Esophagus (tissue), 2 donors: ENCODE data around the gene TUFT1. TPM values are rescaled to one million over a fixed set of nuclear protein-coding genes. Genes with fewer than 3 reads are reported as not detected.
"Not testable (repeated sequence)": the region's sequence is repeated elsewhere in the genome, so short reads cannot be mapped to it uniquely, and the experiment has no call there.

Experiments used
- H3K27ac ChIP-seq, 2 donors: one replicate each; pipeline ENCODE4 v1.5.1; 2013; ENCODE audit warnings: low read depth in 2 of 2, mild to moderate bottlenecking in 2 of 2, inconsistent platforms in 1 of 2, low read length in 1 of 2, moderate library complexity in 1 of 2
- H3K27me3 ChIP-seq, 2 donors: one replicate each; pipeline ENCODE4 v1.6.1; 2013; ENCODE audit warnings: low read length in 2 of 2, control low read depth in 1 of 2, mild to moderate bottlenecking in 1 of 2; ENCODE audit not compliant: insufficient read depth in 2 of 2, control insufficient read depth in 1 of 2
- H3K36me3 ChIP-seq, 2 donors: one replicate each; pipeline ENCODE4 v1.6.1; 2013; ENCODE audit warnings: low read length in 1 of 2; ENCODE audit not compliant: control insufficient read depth in 2 of 2, insufficient read depth in 2 of 2
- H3K4me1 ChIP-seq, 2 donors: one replicate each; pipeline ENCODE4 v1.6.1; 2013; ENCODE audit warnings: low read length in 1 of 2; ENCODE audit not compliant: control insufficient read depth in 2 of 2, insufficient read depth in 2 of 2
- H3K4me3 ChIP-seq, 2 donors: one replicate each; pipeline ENCODE4 v1.5.1; 2013; ENCODE audit warnings: low read length in 2 of 2, mild to moderate bottlenecking in 2 of 2, low read depth in 1 of 2, moderate library complexity in 1 of 2
- H3K9me3 ChIP-seq, 2 donors: one replicate each; pipeline ENCODE4 v1.6.1; 2013; ENCODE audit warnings: mild to moderate bottlenecking in 2 of 2, low read depth in 1 of 2, low read length in 1 of 2, moderate library complexity in 1 of 2; ENCODE audit not compliant: control insufficient read depth in 2 of 2, insufficient read depth in 1 of 2
- WGBS, 2 donors: extraction: QIAGEN DNeasy Blood & Tissue Kit; methylation state at CpG; one replicate each; pipeline ENCODE4 v1.1.7; 2013; 5-methylcytosine and 5-hydroxymethylcytosine counted together
- polyA plus RNA-seq, 2 donors: library from polyadenylated mRNA; stranded (reverse); fragments of 200-250 nt; gene quantifications; one replicate each; pipeline ENCODE4 v1.2.3, GENCODE V29; 2013
- donor health status: healthy with polysubstance abuse.
- donor health status: Bipolar disorder and iron deficiency.

Gene TUFT1
- polyA plus RNA-seq, 2 donors: 28.6 to 33.5 TPM

DNA sequence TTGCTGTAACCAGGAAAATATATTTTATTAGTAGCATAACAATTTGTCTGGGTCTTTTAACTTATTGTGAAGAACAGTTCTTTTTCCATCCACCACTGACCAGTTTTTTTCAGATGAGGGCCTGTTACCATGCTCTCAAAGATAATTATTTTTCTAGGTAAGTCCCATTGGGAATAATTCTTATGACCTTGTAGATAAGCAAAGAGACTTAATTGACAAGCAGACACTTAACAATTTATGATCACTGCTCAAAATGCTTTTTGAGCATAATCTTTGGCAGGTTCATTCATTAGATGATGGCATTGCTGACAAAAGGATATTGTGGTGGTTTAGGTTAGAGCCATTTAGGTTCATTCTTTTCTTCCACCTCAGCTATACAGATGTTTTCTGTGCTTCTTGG lies 78.4 kb downstream of the TUFT1 start:
- H3K4me3 ChIP-seq: no peak overlapping the region
- H3K36me3 ChIP-seq: no peaks in the 10 kb centered on the region
- peaks cover 0 to 2% of the 10 kb centered on the region in 2 donors for H3K4me1 ChIP-seq
- no peaks in the 10 kb centered on the region for H3K9me3 ChIP-seq
- no peak overlapping the region for H3K27ac ChIP-seq
- H3K27me3 ChIP-seq: no peaks in the 10 kb centered on the region

DNA sequence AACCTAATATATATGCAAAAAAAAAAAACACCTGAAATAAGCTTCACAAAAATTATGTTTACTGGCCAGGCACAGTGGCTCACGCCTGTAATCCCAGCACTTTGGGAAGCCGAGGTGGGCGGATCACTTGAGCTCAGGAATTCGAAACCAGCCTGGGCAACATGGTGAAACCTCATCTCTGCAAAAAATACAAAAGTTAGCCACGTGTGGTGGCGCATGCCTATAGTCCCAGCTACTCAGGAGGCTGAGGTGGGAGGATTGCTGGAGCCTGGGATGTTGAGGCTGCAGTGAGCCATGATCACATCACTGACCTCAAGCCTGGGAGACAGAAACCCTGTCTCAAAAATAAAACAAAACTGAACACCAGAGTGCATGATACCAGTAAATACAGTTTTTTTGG lies 78.9 kb downstream of the TUFT1 start:
- H3K9me3 ChIP-seq, H3K36me3 ChIP-seq, H3K4me1 ChIP-seq, H3K4me3 ChIP-seq, H3K27me3 ChIP-seq, H3K27ac ChIP-seq: not testable (repeated sequence)
- WGBS, 2 donors: 83% methylated on average over 6 of the region's 6 CpGs

DNA sequence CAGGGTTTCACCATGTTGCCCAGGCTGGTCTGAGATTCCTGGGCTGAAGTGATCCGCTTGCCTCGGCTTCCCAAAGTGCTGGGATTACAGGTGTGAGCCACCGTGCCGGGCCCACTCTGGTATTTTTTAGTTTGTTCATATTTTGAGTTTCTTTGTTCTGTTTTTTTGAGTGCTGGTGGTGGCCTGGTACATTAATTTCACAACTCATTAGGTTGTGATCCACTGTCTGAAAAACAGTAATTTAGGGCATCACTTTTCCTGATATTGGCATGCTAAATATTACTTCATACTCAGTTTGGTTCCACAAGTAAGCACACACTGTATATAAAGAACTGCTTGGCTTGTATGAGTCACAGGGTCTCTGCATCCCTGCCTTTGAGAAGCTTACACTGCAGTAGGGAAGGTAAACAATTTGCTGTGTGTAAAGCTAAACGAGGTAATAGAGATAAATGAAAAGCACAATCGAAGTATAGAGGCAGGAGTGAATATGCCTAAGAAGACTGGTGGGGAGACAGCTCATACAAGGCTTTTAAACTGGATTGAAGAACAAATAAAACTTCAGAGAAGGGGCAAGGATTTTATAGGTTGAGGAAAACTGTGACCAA lies 79.5 kb downstream of the TUFT1 start:
- Histone ChIP-seq H3K9me3 (no peaks in the 10 kb centered on the region), H3K4me3 (no peak overlapping the region), H3K27ac (peak overlapping the region in 1 of 2 donors; percentile 7), H3K4me1 (no peaks in the 10 kb centered on the region), H3K36me3 (no peaks in the 10 kb centered on the region), H3K27me3 (no peaks in the 10 kb centered on the region)
- WGBS, 2 donors: 70 to 77% methylated on average over 6 of the region's 6 CpGs

DNA sequence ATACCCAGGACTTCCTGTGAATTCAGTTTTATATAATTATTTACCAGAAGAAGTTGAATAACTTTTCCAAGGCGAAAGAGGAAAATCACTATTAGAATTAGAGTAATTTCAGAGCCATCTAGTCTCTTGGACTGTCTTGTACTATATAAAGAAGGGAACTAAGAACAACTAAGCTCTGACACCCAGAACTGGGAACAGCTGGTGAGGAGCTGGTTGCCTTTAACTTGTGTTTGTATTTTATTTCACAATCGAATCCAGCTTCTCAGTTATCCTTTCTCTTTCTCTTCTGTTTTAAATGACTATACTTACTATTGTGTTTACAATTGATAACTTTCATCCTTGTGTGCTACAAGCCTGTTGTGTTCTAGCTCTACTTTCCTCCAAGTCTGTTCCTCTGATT lies 80.2 kb downstream of the TUFT1 start:
- H3K9me3 ChIP-seq: no peaks in the 10 kb centered on the region
- H3K4me3 ChIP-seq: no peak overlapping the region
- 41 to 42% methylated on average over 2 of the region's 2 CpGs for WGBS, 2 donors
- no peaks in the 10 kb centered on the region for H3K27me3 ChIP-seq
- H3K4me1 ChIP-seq: no peaks in the 10 kb centered on the region
- no peak overlapping the region for H3K27ac ChIP-seq
- no peaks in the 10 kb centered on the region for H3K36me3 ChIP-seq

DNA sequence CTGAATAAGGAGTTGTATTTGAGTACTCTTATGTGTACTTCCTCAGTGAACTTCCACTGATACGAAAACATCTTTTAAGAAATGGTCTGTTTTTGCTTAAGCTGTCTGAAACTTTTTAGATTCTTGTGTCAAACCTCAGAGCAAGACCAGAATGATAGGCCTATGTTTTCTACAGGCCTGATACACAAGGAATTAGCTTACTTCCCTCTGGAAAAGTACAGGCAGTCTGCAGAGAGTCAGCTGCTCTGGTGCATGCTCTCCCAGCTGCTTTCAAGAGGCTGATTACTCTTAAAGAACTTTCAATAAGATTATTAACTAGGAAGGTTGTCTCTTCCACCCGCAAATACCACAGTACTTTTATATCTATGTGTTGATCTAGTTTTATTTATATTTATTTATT lies 81.2 kb downstream of the TUFT1 start:
- no peak overlapping the region for H3K27ac ChIP-seq
- H3K9me3 ChIP-seq: no peaks in the 10 kb centered on the region
- H3K36me3 ChIP-seq: no peaks in the 10 kb centered on the region
- H3K27me3 ChIP-seq: no peaks in the 10 kb centered on the region
- no peaks in the 10 kb centered on the region for H3K4me1 ChIP-seq
- no peak overlapping the region for H3K4me3 ChIP-seq
- 64 to 74% methylated on average over 2 of the region's 2 CpGs for WGBS, 2 donors

DNA sequence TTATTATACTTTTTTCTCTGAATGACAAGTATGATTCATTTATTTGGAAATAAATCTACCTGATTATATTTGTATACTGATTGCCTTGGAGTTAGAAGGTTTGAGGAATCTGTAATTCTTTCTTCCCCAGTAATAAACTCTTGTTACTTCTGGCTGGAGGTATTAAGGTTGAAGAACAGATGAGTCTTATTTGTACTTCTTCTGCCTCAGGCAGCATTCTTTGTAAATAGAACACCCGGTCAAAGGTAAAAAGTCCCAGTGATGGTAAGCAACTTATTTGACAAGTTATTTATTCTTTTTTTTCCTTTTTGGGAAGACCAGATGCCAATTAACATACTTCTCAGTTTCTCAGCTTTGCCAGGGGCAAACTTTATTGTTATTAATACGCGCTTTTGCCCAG lies 84.7 kb downstream of the TUFT1 start:
- Histone ChIP-seq H3K4me3 (no peak overlapping the region), H3K27me3 (no peaks in the 10 kb centered on the region), H3K27ac (no peak overlapping the region), H3K9me3 (no peaks in the 10 kb centered on the region), H3K4me1 (no peaks in the 10 kb centered on the region), H3K36me3 (no peaks in the 10 kb centered on the region)
- 76 to 90% methylated on average over 3 of the region's 3 CpGs for whole genome bisulfite sequencing, 2 donors

DNA sequence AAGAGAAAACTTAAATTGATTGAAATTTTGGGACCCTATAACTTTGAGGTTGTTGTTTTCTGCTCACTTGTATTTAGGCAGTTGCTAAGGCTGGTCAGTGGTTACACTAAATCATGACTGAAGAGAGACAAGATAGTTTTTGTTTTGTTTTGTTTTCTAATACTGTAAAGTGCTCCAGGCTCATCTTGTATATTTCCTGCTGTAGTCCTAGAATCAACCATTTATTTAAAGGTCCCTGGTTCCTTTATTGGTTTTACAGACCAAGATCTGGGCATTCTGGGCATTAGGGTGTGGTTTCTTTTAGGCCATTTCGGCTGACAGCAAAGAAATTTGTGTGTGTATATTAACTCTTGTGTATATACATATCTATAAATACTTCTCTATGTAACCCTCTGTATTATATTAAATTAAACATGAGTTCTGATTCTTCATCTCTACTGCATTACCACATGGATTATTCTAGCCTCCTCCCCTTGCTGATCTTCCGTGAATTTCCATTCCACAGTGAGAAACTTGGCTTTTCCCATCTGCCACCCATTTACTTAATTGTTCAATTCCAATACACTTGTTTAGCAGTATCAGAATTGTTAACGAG lies 86.7 kb downstream of the TUFT1 start:
- H3K4me3 ChIP-seq: no peak overlapping the region
- WGBS, 2 donors: 84 to 86% methylated on average over 3 of the region's 3 CpGs
- no peaks in the 10 kb centered on the region for H3K9me3 ChIP-seq
- no peaks in the 10 kb centered on the region for H3K4me1 ChIP-seq
- H3K27me3 ChIP-seq: no peaks in the 10 kb centered on the region
- H3K27ac ChIP-seq: no peak overlapping the region
- no peaks in the 10 kb centered on the region for H3K36me3 ChIP-seq

DNA sequence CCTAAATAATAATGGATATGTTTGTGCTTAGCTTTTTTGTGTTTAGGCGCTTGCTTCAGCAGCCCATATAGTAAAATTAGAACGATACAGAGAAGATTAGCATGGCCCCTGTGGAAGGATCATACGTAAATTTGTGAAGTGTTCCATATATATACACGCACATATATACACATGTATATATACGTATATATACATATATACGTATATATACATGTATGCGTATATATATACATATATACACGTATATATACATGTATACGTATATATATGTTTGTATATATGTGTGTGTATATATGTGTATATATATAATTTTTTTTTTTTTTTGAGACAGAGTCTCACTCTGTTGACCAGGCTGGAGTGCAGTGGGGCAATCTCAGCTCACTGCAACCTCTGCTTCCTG lies 89.2 kb downstream of the TUFT1 start:
- Histone ChIP-seq H3K4me1 (no peaks in the 10 kb centered on the region), H3K9me3 (no peaks in the 10 kb centered on the region)
- 78 to 81% methylated on average over 9 of the region's 9 CpGs for whole genome bisulfite sequencing, 2 donors

More for the DNA sequence above, 89.2 kb downstream of the TUFT1 start:
- no peak overlapping the region for H3K4me3 ChIP-seq
- H3K36me3 ChIP-seq: no peaks in the 10 kb centered on the region
- H3K27ac ChIP-seq: no peak overlapping the region
- H3K27me3 ChIP-seq: no peaks in the 10 kb centered on the region
